Temporal lobe (tissue), 1 donor: ENCODE results near the gene FAM199X. TPM values are rescaled to one million over a fixed set of nuclear protein-coding genes. Genes with fewer than 3 reads are reported as not detected.

Experiments used
- total RNA-seq: library from RNA; depleted of rRNA; stranded (reverse); fragments of >200 nt; gene quantifications from one replicate; pipeline ENCODE4 v1.2.3, GENCODE V29; 2014

The FAM199X gene
- total RNA-seq, 1 donor from 2014 or later = 58.0 TPM

Other genes starting within 250 kb of the FAM199X start
- gene TMSB15B, start 203.8 kb upstream of the FAM199X start, total RNA-seq = 15.0 TPM
- not detected for gene H2BW1, start 152.7 kb upstream of the FAM199X start, total RNA-seq
- gene H2BW2, start 126.5 kb upstream of the FAM199X start, total RNA-seq = not detected
- 35.7 TPM for gene TMSB15C, start 90.2 kb upstream of the FAM199X start, total RNA-seq
- gene ZCCHC18, start 53.9 kb upstream of the FAM199X start, total RNA-seq = 21.6 TPM
- gene SLC25A53, start 9.4 kb upstream of the FAM199X start, total RNA-seq = 10.1 TPM
- not detected for gene ESX1, start 88.5 kb downstream of the FAM199X start, total RNA-seq